NCI-H82 treated with DMSO at 0.1 percent for 48 hours (cell line): ENCODE measurements around the gene SPNS3.

Experiments
- DNase-seq: peaks from one replicate; lab custom pipeline; 2025; ENCODE audit not compliant: unreplicated experiment; lab: John Stamatoyannopoulos, UW

SPNS3 gene

GRCh38 chr17:4426499-4427208, 7.1 kb upstream of the SPNS3 start:
- no peak for DNase-seq

- DNase-seq = no peak
Observed at GRCh38 chr17:4427505-4427904, 6.2 kb upstream of the SPNS3 start.

DNA sequence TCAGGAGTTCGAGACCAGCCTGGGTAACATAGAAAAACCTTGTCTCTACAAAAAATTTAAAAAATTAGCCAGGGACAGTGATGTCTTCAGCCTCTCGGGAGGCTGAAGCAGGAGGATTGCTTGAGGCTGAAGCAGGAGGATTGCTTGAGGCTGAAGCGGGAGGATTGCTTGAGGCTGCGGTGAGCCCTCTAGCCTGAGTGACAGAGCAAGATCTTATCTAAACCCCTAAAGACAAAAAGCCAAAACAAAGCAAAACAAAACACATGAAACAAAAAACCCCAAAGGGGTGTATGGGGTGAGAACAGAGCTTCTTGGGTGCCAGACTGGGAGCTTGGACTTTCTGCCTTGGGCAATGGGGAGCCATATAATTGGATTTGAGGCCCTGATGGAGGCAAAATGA, 2.6 kb downstream of the SPNS3 start:
- no peak for DNase-seq

DNA sequence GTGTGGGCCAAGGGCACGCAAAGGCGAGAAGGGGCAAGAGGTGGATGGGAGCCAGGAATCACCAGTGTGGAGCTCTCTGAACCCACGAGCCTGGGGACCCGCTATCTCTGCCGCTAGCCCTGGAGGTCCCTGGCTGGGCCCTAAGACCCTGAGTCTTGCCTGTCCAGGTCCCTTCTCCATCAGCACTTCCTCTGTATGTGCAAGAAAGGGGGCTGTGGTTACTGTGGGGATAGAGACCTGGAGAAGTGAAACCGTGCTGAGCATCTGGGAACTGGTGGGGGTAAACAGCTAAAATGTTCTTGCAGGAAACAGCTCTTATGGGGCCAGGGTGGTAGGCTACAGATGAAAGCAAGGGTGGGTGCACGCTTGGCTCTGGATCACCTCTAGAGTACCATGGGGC, 3.1 kb downstream of the SPNS3 start:
- no peak for DNase-seq

DNA sequence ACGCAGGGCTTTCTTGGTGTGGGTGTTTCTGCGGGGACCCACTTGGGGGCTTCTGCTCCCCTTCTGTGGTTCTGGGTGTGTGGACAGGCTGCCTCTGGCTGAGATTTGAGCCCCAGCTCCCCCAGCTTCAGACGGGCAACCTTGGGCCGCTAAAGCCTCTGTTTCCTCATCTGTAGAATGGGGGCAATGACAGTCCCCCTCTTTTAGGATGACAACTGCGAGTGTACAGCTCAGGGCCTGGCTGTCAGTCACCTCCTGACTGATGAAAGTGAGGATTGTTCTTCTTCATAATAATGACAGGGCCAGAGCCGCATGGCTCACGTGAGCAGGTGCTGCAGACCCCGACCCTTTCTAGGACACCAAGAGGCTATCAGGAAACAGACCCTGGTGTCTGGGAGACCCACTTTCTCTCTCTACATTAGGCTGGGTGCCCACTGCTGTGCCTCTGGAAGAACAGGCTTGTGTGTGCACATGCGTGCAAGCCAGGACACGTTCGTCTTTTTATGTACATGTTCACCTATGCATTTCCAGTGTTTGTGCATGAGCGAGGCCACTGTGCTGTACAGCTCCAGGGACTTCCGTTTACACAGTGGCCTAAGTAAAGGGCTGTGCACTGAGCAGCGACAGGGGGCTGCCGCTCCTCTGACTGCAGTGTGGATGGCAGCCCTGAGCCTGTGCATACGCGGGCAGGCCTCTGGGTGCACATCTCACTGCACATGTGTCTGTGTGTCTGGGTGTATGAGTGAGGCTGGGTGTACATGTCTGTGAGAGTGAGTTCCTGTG, 4.6 kb downstream of the SPNS3 start:
- DNase-seq = no peak

DNA sequence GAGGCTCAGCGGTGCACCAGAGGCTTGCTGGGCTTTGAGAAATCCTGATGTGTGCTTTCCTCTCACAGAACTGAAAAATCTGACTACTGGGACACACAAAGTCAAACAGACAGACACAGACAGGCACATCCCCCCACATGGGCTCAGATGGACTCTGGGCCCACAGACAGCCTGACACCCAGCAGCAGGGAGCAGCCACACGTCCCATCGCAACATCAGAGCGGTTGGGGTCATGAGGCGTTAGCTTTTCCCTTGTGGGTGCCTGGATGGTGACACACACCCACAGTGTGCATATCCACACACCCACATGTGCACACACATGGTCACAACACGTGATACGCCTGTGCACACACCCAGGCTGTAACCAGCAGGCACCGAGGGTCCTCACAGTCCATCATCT, 6.3 kb downstream of the SPNS3 start:
- no peak for DNase-seq

DNA sequence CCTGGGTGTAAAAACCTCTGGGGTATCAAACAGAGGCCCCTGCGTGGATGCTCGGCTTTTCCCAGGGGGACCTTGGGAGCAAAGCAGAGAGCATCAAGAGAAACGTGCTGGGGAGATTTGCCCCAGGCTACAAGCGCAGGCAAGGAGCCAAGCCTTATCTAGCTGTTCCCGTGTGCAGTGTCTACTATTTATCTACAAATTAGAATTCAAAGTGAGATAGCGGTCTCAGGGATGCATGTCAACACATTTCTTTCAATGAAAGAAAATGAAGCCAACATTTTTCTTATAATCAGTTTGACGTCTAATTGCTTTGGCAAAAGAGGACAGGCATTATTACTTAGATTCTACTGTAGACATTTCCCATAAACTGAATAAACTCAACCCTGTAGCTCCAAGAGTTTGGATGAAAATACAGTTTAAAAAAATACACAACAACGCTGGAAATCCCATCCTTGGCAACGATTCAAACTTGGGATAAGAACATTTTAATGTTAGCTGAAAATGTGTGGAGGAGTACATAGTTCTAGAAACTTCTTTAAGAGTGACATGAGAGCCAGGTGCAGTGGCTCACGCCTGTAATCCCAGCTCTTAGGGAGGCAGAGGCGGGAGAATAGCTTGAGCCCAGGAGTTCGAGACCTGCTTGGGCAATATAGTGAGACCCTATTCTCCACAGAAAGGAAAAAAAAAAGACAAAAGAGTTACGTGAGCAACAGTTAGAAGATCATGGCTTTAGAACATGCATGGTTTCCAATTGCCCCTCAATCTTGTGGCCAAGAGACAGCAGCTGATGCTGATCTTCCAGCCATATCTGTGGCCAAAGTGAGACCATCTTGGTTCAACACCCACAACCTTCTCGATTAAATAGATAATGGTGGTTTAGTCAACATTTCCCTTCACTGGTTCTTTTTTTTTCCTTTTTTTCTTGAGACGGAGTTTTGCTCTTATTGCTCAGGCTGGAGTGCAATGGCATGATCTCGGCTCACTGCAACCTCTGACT, 7.2 kb downstream of the SPNS3 start:
- DNase-seq = no peak

- DNase-seq = no peak
Observed at GRCh38 chr17:4442582-4442981, 8.8 kb downstream of the SPNS3 start.

- DNase-seq = no peak
Observed at GRCh38 chr17:4443476-4443875, 9.7 kb downstream of the SPNS3 start.

- DNase-seq = no peak
Observed at GRCh38 chr17:4444782-4445473, 11.2 kb downstream of the SPNS3 start.

DNA sequence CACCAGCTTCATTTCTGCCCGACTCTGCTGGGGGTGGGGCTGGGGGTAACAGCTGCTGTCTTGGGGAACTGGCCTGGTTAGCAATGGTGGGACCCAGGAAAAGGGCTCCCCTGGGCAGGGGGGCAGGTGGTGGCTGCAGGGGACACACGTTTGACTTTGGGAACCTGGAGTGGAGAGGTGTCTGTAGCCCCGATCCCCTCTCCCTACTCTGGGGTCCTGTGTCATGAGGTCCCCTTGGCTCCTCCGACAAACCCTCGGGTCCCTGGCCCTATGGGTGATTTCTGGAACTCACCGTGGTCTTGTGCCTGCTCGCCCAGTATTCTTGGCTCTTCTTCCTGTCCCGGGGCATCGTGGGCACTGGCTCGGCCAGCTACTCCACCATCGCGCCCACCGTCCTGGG, 12.0 kb downstream of the SPNS3 start:
- no peak for DNase-seq

- DNase-seq = no peak
Observed at GRCh38 chr17:4446326-4447071, 12.8 kb downstream of the SPNS3 start.

DNA sequence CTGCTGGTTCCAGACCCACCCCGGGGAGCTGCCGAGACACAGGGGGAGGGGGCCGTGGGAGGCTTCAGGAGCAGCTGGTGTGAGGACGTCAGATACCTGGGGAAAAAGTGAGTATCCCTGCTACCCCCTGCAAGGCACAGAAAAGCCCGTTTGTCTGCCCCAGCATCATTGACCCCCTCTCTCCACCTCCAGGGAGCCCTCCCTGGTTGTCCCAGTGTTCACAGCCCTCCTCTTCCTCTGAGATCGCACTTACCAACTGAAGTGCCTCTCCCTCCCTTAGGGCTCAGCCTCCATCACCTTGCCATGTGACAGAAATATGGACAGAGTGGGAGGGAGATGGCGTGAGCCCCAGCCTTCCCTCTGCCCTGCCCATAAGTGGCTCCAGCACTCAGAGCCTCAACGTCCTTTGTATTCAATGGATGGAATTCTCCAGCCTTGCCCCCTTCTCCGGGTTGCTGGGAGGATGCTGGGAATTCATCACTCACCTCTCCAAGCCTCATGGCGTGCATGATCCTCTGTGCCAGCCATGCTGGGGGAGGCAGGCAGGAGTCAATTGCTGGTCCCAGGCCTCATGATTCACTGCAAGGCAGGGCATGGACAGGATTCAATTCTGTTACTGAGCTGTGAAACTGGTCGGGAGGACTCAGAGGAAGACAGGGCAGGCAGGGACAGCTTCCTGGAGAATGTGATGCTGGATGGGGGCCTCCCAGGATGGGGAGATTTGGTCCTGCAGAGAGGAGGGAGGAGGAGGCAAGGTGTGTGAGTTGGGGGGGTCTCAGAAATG, 14.6 kb downstream of the SPNS3 start:
- no peak for DNase-seq

GRCh38 chr17:4449736-4450135, 16.0 kb downstream of the SPNS3 start:
- no peak for DNase-seq

DNA sequence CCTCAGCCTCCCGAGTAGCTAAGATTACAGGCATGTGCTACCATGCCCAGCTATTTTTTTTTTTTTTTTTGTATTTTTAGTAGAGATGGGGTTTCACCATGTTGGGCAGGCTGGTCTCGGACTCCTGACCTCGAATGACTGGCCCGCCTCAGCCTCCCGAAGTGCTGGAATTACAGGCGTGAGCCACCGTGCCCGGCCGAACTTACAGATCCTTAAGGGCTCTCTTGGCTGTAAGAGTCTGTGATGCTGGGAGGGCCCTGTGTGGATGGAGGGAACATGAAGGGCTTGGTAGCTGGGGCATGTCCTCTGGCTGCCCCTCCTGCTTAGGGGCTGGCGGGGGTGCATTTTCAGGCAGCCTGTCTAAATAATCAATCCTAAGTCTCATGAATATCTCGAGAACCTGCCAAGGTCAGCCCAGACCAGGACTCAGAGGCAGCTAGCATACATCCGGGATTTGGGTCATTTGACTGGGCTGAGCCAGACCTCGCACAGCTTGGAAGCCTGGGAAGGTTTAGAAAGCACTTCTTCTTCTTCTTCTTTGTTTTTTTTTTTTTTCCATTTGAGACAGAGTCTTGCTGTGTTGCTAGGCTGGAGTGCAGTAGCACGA, 17.1 kb downstream of the SPNS3 start:
- no peak for DNase-seq

DNA sequence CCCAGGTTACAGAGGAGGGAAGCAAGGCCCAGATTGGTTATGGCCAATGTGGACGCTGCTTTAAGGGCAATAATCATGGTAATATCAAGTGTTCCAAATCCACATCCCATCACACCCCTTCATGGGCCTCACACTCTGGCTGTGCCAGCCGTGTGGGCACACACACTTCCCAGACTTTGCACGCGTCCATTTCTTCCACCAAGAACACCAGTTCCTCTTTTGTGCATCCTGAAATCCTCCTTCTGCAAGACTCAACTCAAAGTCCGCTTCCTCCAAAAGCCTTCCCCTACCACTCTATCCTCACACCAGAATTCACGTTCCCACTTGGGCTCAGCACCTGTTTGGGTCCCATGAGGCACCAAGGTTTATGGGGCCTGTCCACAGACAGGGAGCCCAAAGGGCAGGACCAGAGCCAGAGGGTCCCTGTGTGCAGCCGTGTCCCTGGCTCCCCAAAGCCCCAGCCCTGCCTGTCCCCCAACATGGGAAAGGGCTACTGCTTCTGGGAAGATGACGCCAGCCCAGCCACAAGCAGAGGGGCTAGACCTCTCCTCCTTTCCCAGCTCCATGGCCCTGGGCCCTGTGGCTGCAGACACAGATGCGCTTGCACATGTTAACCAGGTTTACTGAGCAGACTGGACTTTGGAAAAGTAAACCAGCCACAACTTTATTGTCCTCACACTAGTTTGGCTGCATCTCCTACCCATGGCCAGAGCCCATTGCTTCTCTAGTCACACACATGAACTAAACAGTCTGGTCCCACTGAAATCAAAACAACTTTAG, 20.3 kb downstream of the SPNS3 start:
- no peak for DNase-seq

- no peak for DNase-seq
Observed at GRCh38 chr17:4460661-4461060, 26.9 kb downstream of the SPNS3 start.

- DNase-seq = no peak
Observed at GRCh38 chr17:4463818-4464476, 30.2 kb downstream of the SPNS3 start.
